LNCAP (cell line): ENCODE data around the gene MIF4GD.

Experiments used
- TF ChIP-seq, protein P1 (sequence below): fragments of 450-650 bp; IDR thresholded peaks from 2 replicates; pipeline ENCODE4 v1.5.1; 2017; ENCODE audit warnings: mild to moderate bottlenecking

The MIF4GD gene

DNA sequence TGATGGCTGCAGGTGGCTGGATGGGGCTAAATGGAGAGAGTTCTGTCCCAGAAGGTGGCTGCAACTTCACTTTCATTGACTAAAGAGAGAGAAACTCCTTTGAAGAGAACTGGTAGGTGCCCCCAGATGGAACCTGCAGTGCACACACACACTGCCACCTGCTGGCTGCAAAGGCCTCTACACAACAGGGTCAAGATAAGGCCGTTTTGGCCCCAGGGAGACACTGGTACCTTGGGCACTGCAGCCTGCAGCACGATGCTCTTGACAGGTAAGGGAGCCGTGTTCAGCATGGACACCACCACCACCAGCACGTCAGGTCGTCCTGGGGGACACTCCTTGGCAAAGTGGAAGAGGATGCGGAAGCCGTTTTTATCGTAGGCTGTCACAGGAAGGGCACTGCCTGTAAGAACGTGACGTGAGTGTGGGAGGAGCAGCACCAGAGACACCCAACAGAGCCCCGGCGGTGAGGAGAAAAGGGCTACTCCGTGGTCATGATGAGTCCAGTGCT, 32.3 kb downstream of the MIF4GD start:
- TF ChIP-seq, protein P1, sequence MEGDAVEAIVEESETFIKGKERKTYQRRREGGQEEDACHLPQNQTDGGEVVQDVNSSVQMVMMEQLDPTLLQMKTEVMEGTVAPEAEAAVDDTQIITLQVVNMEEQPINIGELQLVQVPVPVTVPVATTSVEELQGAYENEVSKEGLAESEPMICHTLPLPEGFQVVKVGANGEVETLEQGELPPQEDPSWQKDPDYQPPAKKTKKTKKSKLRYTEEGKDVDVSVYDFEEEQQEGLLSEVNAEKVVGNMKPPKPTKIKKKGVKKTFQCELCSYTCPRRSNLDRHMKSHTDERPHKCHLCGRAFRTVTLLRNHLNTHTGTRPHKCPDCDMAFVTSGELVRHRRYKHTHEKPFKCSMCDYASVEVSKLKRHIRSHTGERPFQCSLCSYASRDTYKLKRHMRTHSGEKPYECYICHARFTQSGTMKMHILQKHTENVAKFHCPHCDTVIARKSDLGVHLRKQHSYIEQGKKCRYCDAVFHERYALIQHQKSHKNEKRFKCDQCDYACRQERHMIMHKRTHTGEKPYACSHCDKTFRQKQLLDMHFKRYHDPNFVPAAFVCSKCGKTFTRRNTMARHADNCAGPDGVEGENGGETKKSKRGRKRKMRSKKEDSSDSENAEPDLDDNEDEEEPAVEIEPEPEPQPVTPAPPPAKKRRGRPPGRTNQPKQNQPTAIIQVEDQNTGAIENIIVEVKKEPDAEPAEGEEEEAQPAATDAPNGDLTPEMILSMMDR: peak; percentile 96

DNA sequence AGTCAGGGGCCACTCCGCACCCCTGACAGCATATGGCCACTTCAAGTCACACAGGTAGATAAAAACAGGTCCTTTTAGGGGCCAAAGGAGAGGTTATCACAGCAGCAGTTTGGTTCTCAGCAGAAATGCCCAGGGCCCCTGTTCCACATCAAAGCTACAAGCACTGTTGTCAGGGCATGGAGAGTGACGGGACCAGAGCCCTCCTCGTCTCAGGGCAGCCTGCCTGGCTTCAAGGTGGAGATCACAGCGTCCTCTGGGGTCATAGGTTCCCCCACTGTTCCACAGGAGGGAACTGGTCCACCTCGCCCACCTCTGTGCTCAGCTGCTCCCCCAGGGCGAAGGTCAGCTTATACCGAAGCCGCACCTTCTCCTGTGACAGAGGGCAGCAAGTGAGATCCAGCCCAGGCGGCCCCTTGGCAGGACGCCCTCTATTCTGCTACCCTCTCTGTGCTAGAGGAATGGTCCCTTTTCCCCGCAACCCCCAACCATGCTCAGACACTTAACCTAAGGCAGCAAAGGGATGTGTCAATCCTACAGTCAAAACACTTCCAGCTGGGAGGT, 32.9 kb downstream of the MIF4GD start:
- TF ChIP-seq, protein P1: no peak

DNA sequence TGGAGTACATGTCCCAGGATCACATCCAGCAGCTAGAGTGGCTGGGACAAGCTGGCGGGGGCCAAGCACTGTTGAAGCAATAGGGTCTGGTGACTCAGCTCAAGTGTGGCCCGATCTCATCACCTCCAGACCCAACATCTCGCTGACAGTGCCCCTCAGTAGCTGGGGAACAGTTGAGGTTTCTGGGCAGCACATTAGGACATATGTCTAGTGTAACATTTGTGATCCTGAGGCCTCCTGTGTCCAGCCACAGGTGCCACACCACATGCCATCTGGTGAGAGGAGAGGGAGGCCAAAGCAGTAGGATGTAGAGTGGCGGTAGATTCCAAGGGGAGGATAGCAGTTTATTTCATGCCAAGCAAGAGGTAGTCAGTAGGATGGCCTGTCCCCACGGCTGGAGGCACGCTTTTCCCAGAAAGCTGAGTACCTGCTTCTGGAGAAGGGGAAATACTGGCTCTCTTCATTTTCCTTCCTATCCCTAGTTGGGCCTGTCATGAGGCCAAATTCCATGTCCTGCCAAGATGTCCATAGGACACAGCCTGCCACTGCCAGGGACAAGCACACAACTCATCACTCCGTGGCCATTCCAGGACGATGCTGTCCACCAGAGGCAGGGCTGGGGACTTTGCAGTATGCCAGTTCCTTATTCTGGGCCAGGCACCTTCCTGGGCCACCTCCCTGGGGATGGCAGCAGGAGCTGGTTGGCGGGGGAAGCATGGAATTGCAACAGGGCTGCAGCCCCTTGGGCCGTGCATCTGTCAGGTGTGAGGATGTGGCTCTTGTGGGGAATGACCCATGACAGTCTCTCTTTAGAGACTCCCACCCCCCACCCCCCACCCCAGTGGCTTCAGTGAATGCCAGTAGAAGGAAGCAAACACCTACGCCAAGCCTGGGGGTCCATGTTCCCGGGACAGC, 33.7 kb downstream of the MIF4GD start:
- TF ChIP-seq, protein P1: no peak

GRCh38 chr17:75232786-75233185, 38.2 kb downstream of the MIF4GD start:
- TF ChIP-seq, protein P1: no peak

DNA sequence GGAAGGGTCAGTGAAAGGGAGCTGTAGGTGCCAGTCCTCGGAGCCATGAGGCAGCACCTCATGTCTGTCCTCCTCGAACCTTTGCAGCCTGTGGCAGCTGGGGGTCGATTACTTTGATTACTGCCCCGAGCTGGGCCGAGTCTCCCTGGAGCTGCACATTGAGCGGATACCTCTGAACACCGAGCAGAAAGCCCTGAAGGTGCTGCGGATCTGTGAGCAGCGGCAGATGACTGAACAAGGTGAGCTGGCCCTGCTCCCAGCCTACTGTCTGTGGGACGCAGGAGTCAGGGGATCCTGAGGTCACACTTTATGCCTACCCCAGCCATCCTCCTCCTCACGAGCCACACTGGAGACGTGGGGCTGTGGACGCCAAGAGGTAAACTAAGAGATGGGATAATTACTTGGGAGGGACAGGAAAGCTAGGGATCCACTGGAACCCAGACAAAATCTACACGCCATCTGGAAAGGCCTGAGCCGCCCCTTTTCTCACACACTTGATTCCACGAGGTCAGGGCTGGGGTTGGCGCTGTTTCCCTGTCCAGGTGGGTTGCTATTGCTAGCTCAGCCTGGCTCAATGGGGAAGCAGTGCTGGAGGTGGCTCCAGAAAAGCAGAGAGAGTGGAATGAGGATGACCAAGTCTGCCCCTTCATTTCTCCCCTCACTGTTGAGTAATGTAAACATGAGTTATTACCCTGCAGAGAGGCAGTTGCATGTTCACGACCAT, 39.1 kb downstream of the MIF4GD start:
- TF ChIP-seq, protein P1: no peak

- TF ChIP-seq, protein P1: no peak
Observed at GRCh38 chr17:75231071-75231470, 40.0 kb downstream of the MIF4GD start.

DNA sequence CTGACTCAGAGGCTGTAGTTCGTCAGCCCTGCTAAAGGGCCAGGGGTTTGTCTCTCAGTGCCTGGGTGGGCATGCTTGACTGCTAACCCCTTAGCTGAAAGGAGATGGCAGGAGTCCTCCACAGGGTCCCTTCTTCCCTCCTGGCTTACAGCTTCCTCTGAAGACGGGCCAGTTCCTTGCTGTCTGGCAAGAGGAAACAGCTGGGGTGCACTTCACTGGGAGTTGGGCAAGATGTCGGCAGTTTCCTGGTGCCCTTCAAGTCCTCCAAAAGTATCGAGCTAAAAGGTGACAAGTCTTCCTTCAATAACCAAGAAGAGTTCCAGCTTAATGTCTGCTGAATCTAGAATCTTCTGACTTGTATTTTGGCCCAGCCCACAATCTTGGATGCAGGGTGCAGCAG, 42.2 kb downstream of the MIF4GD start:
- TF ChIP-seq, protein P1: no peak
